Astrocyte (in vitro differentiated cells and primary cell): ENCODE results near the gene LGMN. TPM values are rescaled to one million over a fixed set of nuclear protein-coding genes. Genes with fewer than 3 reads are reported as not detected.

Source experiments
- DNase-seq: peaks from one replicate; pipeline ENCODE4 v3.0.0-alpha.2; 2010; ENCODE audit warnings: low read depth
- FAIRE-seq: peaks from 2 replicates; lab custom pipeline; 2011; peaks lifted over from hg19 to GRCh38; lab: Jason Lieb, UNC
- H2AFZ ChIP-seq: 2 replicates; pipeline ENCODE4 v1.6.0; 2012; ENCODE audit warnings: low read depth, low read length, inconsistent platforms
- H3K27ac ChIP-seq: 2 replicates; pipeline ENCODE4 v1.5.1; 2011; ENCODE audit warnings: low read depth, low read length, inconsistent platforms
- H3K27me3 ChIP-seq: 2 replicates; pipeline ENCODE4 v1.6.0; 2011; ENCODE audit warnings: low read length, inconsistent platforms; ENCODE audit not compliant: insufficient read depth
- H3K36me3 ChIP-seq: 2 replicates; pipeline ENCODE4 v1.5.1; 2011; ENCODE audit warnings: low read length, inconsistent platforms; ENCODE audit not compliant: insufficient read depth
- H3K4me1 ChIP-seq: 2 replicates; pipeline ENCODE4 v1.5.1; 2011; ENCODE audit warnings: low read length, inconsistent platforms; ENCODE audit not compliant: insufficient read depth
- H3K4me2 ChIP-seq: 2 replicates; pipeline ENCODE4 v1.6.0; 2012; ENCODE audit warnings: low read length, inconsistent platforms
- H3K4me3 ChIP-seq: 2 replicates; pipeline ENCODE4 v1.5.1; 2011; ENCODE audit warnings: low read depth, mild to moderate bottlenecking, low read length, inconsistent platforms; ENCODE audit not compliant: insufficient read depth
- H3K79me2 ChIP-seq: 2 replicates; pipeline ENCODE4 v1.6.0; 2012; ENCODE audit warnings: mild to moderate bottlenecking, low read length, inconsistent platforms; ENCODE audit not compliant: insufficient read depth
- H3K9ac ChIP-seq: 2 replicates; pipeline ENCODE4 v1.6.0; 2012; ENCODE audit warnings: mild to moderate bottlenecking, low read length, inconsistent platforms
- H3K9me3 ChIP-seq: 2 replicates; pipeline ENCODE4 v1.5.1; 2012; ENCODE audit warnings: low read depth, mild to moderate bottlenecking, low read length, inconsistent platforms; ENCODE audit not compliant: insufficient read depth
- H4K20me1 ChIP-seq: 2 replicates; pipeline ENCODE4 v1.6.0; 2012; ENCODE audit warnings: low read length, inconsistent platforms; ENCODE audit not compliant: insufficient read depth
- H3K27ac Mint-ChIP-seq: one replicate; pipeline ENCODE4 v1.8.0; 2021; ENCODE audit warnings: mild to moderate bottlenecking, mixed read lengths; ENCODE audit not compliant: unreplicated experiment
- H3K27me3 Mint-ChIP-seq: one replicate; pipeline ENCODE4 v1.8.0; 2021; ENCODE audit warnings: low read depth, mixed read lengths; ENCODE audit not compliant: unreplicated experiment
- H3K36me3 Mint-ChIP-seq: one replicate; pipeline ENCODE4 v1.8.0; 2021; ENCODE audit warnings: low read depth, mixed read lengths; ENCODE audit not compliant: unreplicated experiment
- H3K4me1 Mint-ChIP-seq: one replicate; pipeline ENCODE4 v1.8.0; 2021; ENCODE audit warnings: low read depth, mixed read lengths; ENCODE audit not compliant: unreplicated experiment
- H3K4me3 Mint-ChIP-seq: one replicate; pipeline ENCODE4 v1.8.0; 2021; ENCODE audit warnings: mild to moderate bottlenecking, moderate library complexity, mixed read lengths; ENCODE audit not compliant: unreplicated experiment
- H3K9me3 Mint-ChIP-seq: one replicate; pipeline ENCODE4 v1.8.0; 2021; ENCODE audit warnings: mild to moderate bottlenecking, mixed read lengths; ENCODE audit not compliant: unreplicated experiment
- EZH2 ChIP-seq: IDR thresholded peaks from 2 replicates; pipeline ENCODE4 v1.6.1; 2012; ENCODE audit warnings: mild to moderate bottlenecking, low read length, inconsistent platforms; ENCODE audit not compliant: insufficient read depth
- total RNA-seq: library from RNA; stranded (reverse); gene quantifications from 2 replicates; pipeline ENCODE4 v1.2.1, GENCODE V29; 2021
- TF ChIP-seq, protein P1 (sequence below): IDR thresholded peaks from 2 replicates; pipeline ENCODE4 v1.5.1; 2011; ENCODE audit warnings: low read depth, mild to moderate bottlenecking, inconsistent platforms, low read length, moderate library complexity; ENCODE audit not compliant: insufficient read depth

The LGMN gene
- total RNA-seq, 1 donor from 2014 or later, result 232 TPM

- Histone ChIP-seq H3K9me3 (peaks cover 10% of the 10 kb centered on the region), H4K20me1 (peaks cover 55% of the 10 kb centered on the region), H3K27ac (peak overlapping the region; percentile 31), H3K27me3 (peaks cover 8% of the 10 kb centered on the region), H2AFZ (no peak overlapping the region), H3K9ac (peak overlapping the region; percentile 28), H3K36me3 (peaks cover 9% of the 10 kb centered on the region), H3K4me3 (peak overlapping the region; percentile 11), H3K4me1 (peaks cover 23% of the 10 kb centered on the region), H3K4me2 (peak overlapping the region; percentile 65), H3K79me2 (no peaks in the 10 kb centered on the region)
- peak overlapping the region; percentile 91 for H3K27ac Mint-ChIP-seq
- H3K4me1 Mint-ChIP-seq, result peaks cover 28% of the 10 kb centered on the region
- peaks cover 34% of the 10 kb centered on the region for H3K36me3 Mint-ChIP-seq
- H3K27me3 Mint-ChIP-seq, result no peaks in the 10 kb centered on the region
- DNase-seq (peak; percentile 95), FAIRE-seq (peak; percentile 80)
- peak overlapping the region; percentile 58 for H3K4me3 Mint-ChIP-seq
- peaks cover 3% of the 10 kb centered on the region for H3K9me3 Mint-ChIP-seq
- TF ChIP-seq, protein P1, sequence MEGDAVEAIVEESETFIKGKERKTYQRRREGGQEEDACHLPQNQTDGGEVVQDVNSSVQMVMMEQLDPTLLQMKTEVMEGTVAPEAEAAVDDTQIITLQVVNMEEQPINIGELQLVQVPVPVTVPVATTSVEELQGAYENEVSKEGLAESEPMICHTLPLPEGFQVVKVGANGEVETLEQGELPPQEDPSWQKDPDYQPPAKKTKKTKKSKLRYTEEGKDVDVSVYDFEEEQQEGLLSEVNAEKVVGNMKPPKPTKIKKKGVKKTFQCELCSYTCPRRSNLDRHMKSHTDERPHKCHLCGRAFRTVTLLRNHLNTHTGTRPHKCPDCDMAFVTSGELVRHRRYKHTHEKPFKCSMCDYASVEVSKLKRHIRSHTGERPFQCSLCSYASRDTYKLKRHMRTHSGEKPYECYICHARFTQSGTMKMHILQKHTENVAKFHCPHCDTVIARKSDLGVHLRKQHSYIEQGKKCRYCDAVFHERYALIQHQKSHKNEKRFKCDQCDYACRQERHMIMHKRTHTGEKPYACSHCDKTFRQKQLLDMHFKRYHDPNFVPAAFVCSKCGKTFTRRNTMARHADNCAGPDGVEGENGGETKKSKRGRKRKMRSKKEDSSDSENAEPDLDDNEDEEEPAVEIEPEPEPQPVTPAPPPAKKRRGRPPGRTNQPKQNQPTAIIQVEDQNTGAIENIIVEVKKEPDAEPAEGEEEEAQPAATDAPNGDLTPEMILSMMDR, result no peak
- no peak for TF ChIP-seq EZH2
Observed at GRCh38 chr14:92729634-92730358, 18.6 kb downstream of the LGMN start.

- no peak overlapping the region for H3K4me3 ChIP-seq
- peaks cover 8% of the 10 kb centered on the region for H3K27me3 ChIP-seq
- no peak overlapping the region for H3K27ac ChIP-seq
- peaks cover 9% of the 10 kb centered on the region for H3K36me3 ChIP-seq
- H3K9me3 ChIP-seq, result peaks cover 10% of the 10 kb centered on the region
- TF ChIP-seq, protein P1, result no peak
- no peak for TF ChIP-seq EZH2
- FAIRE-seq (no peak), DNase-seq (peak; percentile 53)
- peaks cover 28% of the 10 kb centered on the region for H3K4me1 Mint-ChIP-seq
- H3K9ac ChIP-seq, result no peak overlapping the region
- no peak overlapping the region for H3K27ac Mint-ChIP-seq
- no peak overlapping the region for H2AFZ ChIP-seq
- peaks cover 50% of the 10 kb centered on the region for H4K20me1 ChIP-seq
- no peaks in the 10 kb centered on the region for H3K79me2 ChIP-seq
- no peaks in the 10 kb centered on the region for H3K27me3 Mint-ChIP-seq
- H3K4me1 ChIP-seq, result peaks cover 23% of the 10 kb centered on the region
- peaks cover 3% of the 10 kb centered on the region for H3K9me3 Mint-ChIP-seq
- H3K36me3 Mint-ChIP-seq, result peaks cover 40% of the 10 kb centered on the region
- H3K4me2 ChIP-seq, result no peak overlapping the region
- no peak overlapping the region for H3K4me3 Mint-ChIP-seq
Observed at GRCh38 chr14:92728759-92729364, 19.6 kb downstream of the LGMN start.

DNA sequence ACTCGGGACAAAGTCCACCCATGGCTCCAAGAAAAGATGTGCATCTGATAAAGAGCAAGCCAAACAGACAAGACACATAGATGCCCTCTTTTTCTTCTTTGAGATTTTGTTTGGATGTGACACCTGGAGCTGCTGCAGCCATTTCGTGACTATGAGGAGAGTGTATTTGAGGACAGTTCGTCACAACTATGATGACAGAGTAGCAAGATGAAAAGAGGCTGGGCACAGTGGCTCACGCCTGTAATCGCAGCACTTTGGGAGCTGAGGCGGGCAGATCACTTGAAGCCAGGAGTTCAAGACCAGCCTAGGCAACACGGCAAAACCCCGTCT is 21.5 kb downstream of the LGMN start:
- H3K79me2 ChIP-seq, result no peaks in the 10 kb centered on the region
- Mint-ChIP-seq H3K4me3 (peak overlapping the region; percentile 12), H3K9me3 (peaks cover 2% of the 10 kb centered on the region), H3K4me1 (peaks cover 28% of the 10 kb centered on the region), H3K27me3 (no peaks in the 10 kb centered on the region), H3K36me3 (peaks cover 34% of the 10 kb centered on the region), H3K27ac (no peak overlapping the region)
- peaks cover 34% of the 10 kb centered on the region for H4K20me1 ChIP-seq
- H3K27ac ChIP-seq, result no peak overlapping the region
- H3K4me3 ChIP-seq, result no peak overlapping the region
- H3K4me1 ChIP-seq, result peaks cover 23% of the 10 kb centered on the region
- H3K36me3 ChIP-seq, result peaks cover 4% of the 10 kb centered on the region
- no peak for FAIRE-seq
- no peak overlapping the region for H2AFZ ChIP-seq
- no peak for DNase-seq
- no peak overlapping the region for H3K4me2 ChIP-seq
- H3K9ac ChIP-seq, result no peak overlapping the region
- peaks cover 8% of the 10 kb centered on the region for H3K27me3 ChIP-seq
- TF ChIP-seq EZH2, result no peak
- TF ChIP-seq, protein P1, result no peak
- H3K9me3 ChIP-seq, result peaks cover 7% of the 10 kb centered on the region
